ENCODE data around the gene TACC3. TPM values are rescaled to one million over a fixed set of nuclear protein-coding genes. Genes with fewer than 3 reads are reported as not detected.

Gene TACC3
- total and polyA plus RNA-seq, 2 of the 8 experiments (the other 6 are each of a cell fraction or from before 2014, with no cell fraction given): 73.8 to 148 TPM

DNA sequence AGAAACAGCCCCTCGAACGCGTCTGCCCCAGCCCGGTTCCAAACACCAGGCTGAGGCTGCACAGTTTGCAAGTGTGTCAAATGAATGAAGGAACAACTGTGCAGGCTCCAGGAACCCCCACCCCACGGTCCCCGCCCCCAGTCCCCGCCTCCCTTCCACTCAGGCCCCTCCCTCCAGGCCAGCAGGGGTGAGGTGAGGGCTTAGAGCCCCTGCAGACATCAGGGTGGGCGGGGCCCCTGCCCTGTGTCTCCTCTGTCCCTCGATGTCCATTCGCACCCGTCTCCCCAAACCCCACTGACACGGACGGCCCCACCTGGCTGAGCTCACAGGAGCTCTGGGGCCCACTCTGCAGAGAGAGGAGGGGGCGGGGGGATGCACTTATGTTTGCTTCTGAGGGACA is 28.5 kb downstream of the TACC3 start:
- H3K56ac ChIP-seq (replicated peaks; ENCODE audit: insufficient read length, low read depth, low read length): no peak overlapping the region
- no peak overlapping the region for H4K91ac ChIP-seq (replicated peaks; ENCODE audit: insufficient read length, low read length)
- H3K79me2 ChIP-seq (ENCODE audit: control insufficient read depth in 1 of 2, insufficient read depth in 2 of 2, low read length in 2 of 2): no peaks in the 10 kb centered on the region
- H3K14ac ChIP-seq (ENCODE audit: insufficient read length): no peak overlapping the region
- H3K9me3 ChIP-seq (ENCODE audit: insufficient read depth in 2 of 2, low read depth in 1 of 2, low read length in 1 of 2): no peaks in the 10 kb centered on the region
- H2BK20ac ChIP-seq (ENCODE audit: low read length): no peak overlapping the region
- ChIA-PET CTCF (ENCODE audit: partially characterized antibody) (interaction anchor here (3.2 to 52.9 kb wide), 3 partner anchors 39 to 161 kb away, joined by 15 to 2507 read pairs (median 34); partner anchors contain the start of gene FGFR3), POLR2A (ENCODE audit: partially characterized antibody) (interaction anchor here (1.4 kb wide), 1 partner anchor 10 kb away, joined by 3 read pairs; no protein-coding TSS in a partner anchor)
- H2BK5ac ChIP-seq (ENCODE audit: low read depth, low read length): no peak overlapping the region
- no peak overlapping the region for H3K18ac ChIP-seq (ENCODE audit: extremely low read depth, low read length)
- no peak overlapping the region for H2BK120ac ChIP-seq (replicated peaks; ENCODE audit: low read depth, low read length)
- no peak overlapping the region for H3K23ac ChIP-seq (ENCODE audit: insufficient read length)
- H3K4me3 ChIP-seq (ENCODE audit: extremely low read depth in 1 of 4, insufficient read depth in 2 of 4, low read depth in 3 of 4, low read length in 4 of 4): no peak overlapping the region
- H2AK5ac ChIP-seq (ENCODE audit: low read depth, low read length): no peak overlapping the region
- no peak overlapping the region for H3K4ac ChIP-seq (replicated peaks; ENCODE audit: insufficient read length, low read depth, low read length)
- H3K36me3 ChIP-seq (ENCODE audit: control insufficient read depth in 2 of 4, insufficient read depth in 4 of 4, low read length in 3 of 4): peaks cover 0 to 4% (median 3%) of the 10 kb centered on the region in 4 experiments; a peak in 4 of 8 replicates
- H3K4me2 ChIP-seq (ENCODE audit: insufficient read depth in 1 of 2, low read depth in 2 of 2, low read length in 2 of 2): no peak overlapping the region
- H4K20me1 ChIP-seq (replicated peaks in 1 of 2; ENCODE audit: control insufficient read depth in 1 of 2, insufficient read depth in 2 of 2, low read length in 2 of 2): peaks cover 2 to 4% of the 10 kb centered on the region in 2 experiments
- H2AFZ ChIP-seq (ENCODE audit: low read length): no peak overlapping the region
- H3K4me1 ChIP-seq (replicated peaks in 1 of 4; ENCODE audit: control insufficient read depth in 3 of 4, insufficient read depth in 4 of 4, low read length in 3 of 4): peaks cover 0 to 15% (median 11%) of the 10 kb centered on the region in 4 experiments; a peak in 6 of 7 replicates
- H3K9ac ChIP-seq (replicated peaks in 1 of 4; ENCODE audit: extremely low read depth in 1 of 4, low read depth in 3 of 4, low read length in 3 of 4): no peak overlapping the region
- peaks cover 0 to 4% (median 0%) of the 10 kb centered on the region in 4 experiments; a peak in 2 of 7 replicates for H3K27me3 ChIP-seq (replicated peaks in 1 of 4; ENCODE audit: control insufficient read depth in 3 of 4, extremely low read depth in 1 of 4, insufficient read depth in 3 of 4, low read length in 3 of 4)
- H3K23me2 ChIP-seq (ENCODE audit: low read depth, low read length): no peaks in the 10 kb centered on the region
- no peak overlapping the region for H3K27ac ChIP-seq (ENCODE audit: low read depth, low read length)
- H3K79me1 ChIP-seq (ENCODE audit: low read depth, low read length): no peaks in the 10 kb centered on the region
- DNase-seq (ENCODE audit: low read depth in 1 of 2, low spot score in 2 of 2) (peak in 1 of 2 experiments; percentile 50), FAIRE-seq (no peak)
- no peak overlapping the region for H2BK15ac ChIP-seq (ENCODE audit: low read length)
- WGBS, 2 experiments (ENCODE audit: extremely low coverage in 1 of 2, insufficient coverage in 1 of 2, insufficient read length in 1 of 2, insufficient replicate concordance in 2 of 2, low coverage in 1 of 2, low lambda C conversion rate in 2 of 2, missing lambda C conversion rate in 1 of 2): 85% methylated on average over 12 of the region's 14 CpGs; no CpG with 5 or more reads in 1 of the 2 experiments
- H4K8ac ChIP-seq (ENCODE audit: extremely low read depth, insufficient read depth, low read length): no peak overlapping the region
- no peak overlapping the region for H2BK12ac ChIP-seq (ENCODE audit: low read depth, low read length)
- H4K5ac ChIP-seq (ENCODE audit: insufficient read length, low read depth, low read length): no peak overlapping the region
- no peak for TF ChIP-seq GABPA (IDR thresholded peaks at IDR 0.05; ENCODE audit: borderline replicate concordance, insufficient read depth, low read length)
- TF ChIP-seq KDM1A (IDR thresholded peaks at IDR 0.05; ENCODE audit: borderline replicate concordance, low read length): no peak
- no peak for TF ChIP-seq SRF (IDR thresholded peaks at IDR 0.05; ENCODE audit: low read depth, low read length)
- no peak for TF ChIP-seq TAF1 (IDR thresholded peaks at IDR 0.05; ENCODE audit: low read depth, low read length)
- TF ChIP-seq JUN (IDR thresholded peaks at IDR 0.05; ENCODE audit: low read depth, low read length): no peak
- no peak for TF ChIP-seq NRF1 (IDR thresholded peaks at IDR 0.05; ENCODE audit: low read depth, low read length)
- TF ChIP-seq CBX5 (IDR thresholded peaks at IDR 0.05; ENCODE audit: low read depth, low read length): no peak
- TF ChIP-seq RAD21 (IDR thresholded peaks at IDR 0.05 in 1 of 2, conservative IDR thresholded peaks at IDR 0.05 in 1 of 2; ENCODE audit: low read depth in 2 of 2, low read length in 2 of 2): no peak
- TF ChIP-seq, protein P1, sequence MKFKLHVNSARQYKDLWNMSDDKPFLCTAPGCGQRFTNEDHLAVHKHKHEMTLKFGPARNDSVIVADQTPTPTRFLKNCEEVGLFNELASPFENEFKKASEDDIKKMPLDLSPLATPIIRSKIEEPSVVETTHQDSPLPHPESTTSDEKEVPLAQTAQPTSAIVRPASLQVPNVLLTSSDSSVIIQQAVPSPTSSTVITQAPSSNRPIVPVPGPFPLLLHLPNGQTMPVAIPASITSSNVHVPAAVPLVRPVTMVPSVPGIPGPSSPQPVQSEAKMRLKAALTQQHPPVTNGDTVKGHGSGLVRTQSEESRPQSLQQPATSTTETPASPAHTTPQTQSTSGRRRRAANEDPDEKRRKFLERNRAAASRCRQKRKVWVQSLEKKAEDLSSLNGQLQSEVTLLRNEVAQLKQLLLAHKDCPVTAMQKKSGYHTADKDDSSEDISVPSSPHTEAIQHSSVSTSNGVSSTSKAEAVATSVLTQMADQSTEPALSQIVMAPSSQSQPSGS (IDR thresholded peaks at IDR 0.05; ENCODE audit: low read length): no peak
